Chondrocyte (in vitro differentiated cells): ENCODE results near the gene OOSP4A. TPM values are rescaled to one million over a fixed set of nuclear protein-coding genes. Genes with fewer than 3 reads are reported as not detected.
"Not testable (repeated sequence)": the region's sequence is repeated elsewhere in the genome, so short reads cannot be mapped to it uniquely, and the experiment has no call there.

Experiments
- DNase-seq: peaks from one replicate; pipeline ENCODE4 v3.0.0; 2021; ENCODE audit warnings: mixed read lengths, low spot score
- H3K27ac Mint-ChIP-seq: one replicate; pipeline ENCODE4 v1.8.0; 2021; ENCODE audit warnings: mild to moderate bottlenecking, moderate library complexity, mixed read lengths; ENCODE audit not compliant: unreplicated experiment
- H3K27me3 Mint-ChIP-seq: 2 replicates; pipeline ENCODE4 v1.8.0; 2021; ENCODE audit warnings: low read depth, mixed read lengths
- H3K36me3 Mint-ChIP-seq: 2 replicates; pipeline ENCODE4 v1.8.0; 2021; ENCODE audit warnings: low read depth, mixed read lengths
- H3K4me1 Mint-ChIP-seq: 2 replicates; pipeline ENCODE4 v1.8.0; 2021; ENCODE audit warnings: low read depth, mild to moderate bottlenecking, mixed read lengths
- H3K4me3 Mint-ChIP-seq: one replicate; pipeline ENCODE4 v1.8.0; 2021; ENCODE audit warnings: mild to moderate bottlenecking, moderate library complexity, mixed read lengths; ENCODE audit not compliant: unreplicated experiment
- H3K9me3 Mint-ChIP-seq: 2 replicates; pipeline ENCODE4 v1.8.0; 2021; ENCODE audit warnings: low read depth, mixed read lengths
- CTCF ChIP-seq: fragments of 200-600 bp; sonication (generic); IDR thresholded peaks from 2 replicates; pipeline ENCODE4 v1.5.0; 2021; ENCODE audit warnings: antibody characterized with exemption, mild to moderate bottlenecking, moderate library complexity
- total RNA-seq: library from RNA; stranded (reverse); gene quantifications from 3 replicates; pipeline ENCODE4 v1.2.1, GENCODE V29; 2021

The OOSP4A gene
- total RNA-seq, 1 donor from 2014 or later = not detected

- no peak overlapping the region for H3K4me3 Mint-ChIP-seq
- no peaks in the 10 kb centered on the region for H3K4me1 Mint-ChIP-seq
- peaks cover 6% of the 10 kb centered on the region for H3K27me3 Mint-ChIP-seq
- no peaks in the 10 kb centered on the region for H3K36me3 Mint-ChIP-seq
- no peak for DNase-seq
- TF ChIP-seq CTCF = no peak
- no peaks in the 10 kb centered on the region for H3K9me3 Mint-ChIP-seq
- no peak overlapping the region for H3K27ac Mint-ChIP-seq
These were observed 9.3 kb downstream of the OOSP4A start for GRCh38 chr11:59973097-59973496.

GRCh38 chr11:59981106-59981770, 17.4 kb downstream of the OOSP4A start:
- DNase-seq = no peak
- Mint-ChIP-seq H3K27ac (no peak overlapping the region), H3K4me3 (no peak overlapping the region), H3K4me1 (no peaks in the 10 kb centered on the region), H3K9me3 (peaks cover under 1% of the 10 kb centered on the region), H3K27me3 (peaks cover 12% of the 10 kb centered on the region), H3K36me3 (no peaks in the 10 kb centered on the region)
- TF ChIP-seq CTCF = no peak

- H3K27me3 Mint-ChIP-seq = peaks cover 12% of the 10 kb centered on the region
- not testable (repeated sequence) for DNase-seq, H3K27ac Mint-ChIP-seq, H3K4me1 Mint-ChIP-seq, H3K9me3 Mint-ChIP-seq, H3K4me3 Mint-ChIP-seq, H3K36me3 Mint-ChIP-seq
These were observed 18.2 kb downstream of the OOSP4A start for GRCh38 chr11:59982037-59982436.

- Mint-ChIP-seq H3K9me3 (peaks cover 3% of the 10 kb centered on the region), H3K36me3 (peaks cover 2% of the 10 kb centered on the region), H3K27me3 (peaks cover 10% of the 10 kb centered on the region), H3K4me1 (no peaks in the 10 kb centered on the region), H3K4me3 (no peak overlapping the region), H3K27ac (no peak overlapping the region)
- no peak for DNase-seq
- no peak for TF ChIP-seq CTCF
These were observed 19.4 kb downstream of the OOSP4A start for GRCh38 chr11:59983212-59983611.

- H3K4me1 Mint-ChIP-seq = no peaks in the 10 kb centered on the region
- peaks cover 2% of the 10 kb centered on the region for H3K36me3 Mint-ChIP-seq
- DNase-seq = no peak
- TF ChIP-seq CTCF = no peak
- no peak overlapping the region for H3K4me3 Mint-ChIP-seq
- peaks cover 9% of the 10 kb centered on the region for H3K9me3 Mint-ChIP-seq
- no peak overlapping the region for H3K27ac Mint-ChIP-seq
- peaks cover 9% of the 10 kb centered on the region for H3K27me3 Mint-ChIP-seq
These were observed 20.5 kb downstream of the OOSP4A start for GRCh38 chr11:59984368-59984767.

- Mint-ChIP-seq H3K9me3 (peaks cover 24% of the 10 kb centered on the region), H3K27ac (no peak overlapping the region), H3K4me1 (no peaks in the 10 kb centered on the region), H3K4me3 (no peak overlapping the region), H3K27me3 (no peaks in the 10 kb centered on the region), H3K36me3 (peaks cover 2% of the 10 kb centered on the region)
- no peak for TF ChIP-seq CTCF
- DNase-seq = no peak
These were observed 26.6 kb downstream of the OOSP4A start for GRCh38 chr11:59990421-59990820.
